Activated CD8-positive, alpha-beta memory T cell treated with anti-CD3 and anti-CD28 coated beads for 1 hour (primary cell): ENCODE data around the gene POU6F2.

ENCODE experiments used
- DNase-seq, 2 donors: peaks; one replicate each; pipeline ENCODE4 v3.0.0-alpha.2; 2020; ENCODE audit warnings: low read depth in 1 of 2; ENCODE audit errors: extremely low read depth in 1 of 2

POU6F2 gene

GRCh38 chr7:39125846-39126245, 148.1 kb downstream of the POU6F2 start:
- no peak for DNase-seq

- DNase-seq, result no peak
Observed at GRCh38 chr7:39127058-39127457, 149.3 kb downstream of the POU6F2 start.

- no peak for DNase-seq
Observed at GRCh38 chr7:39128287-39128843, 150.7 kb downstream of the POU6F2 start.

GRCh38 chr7:39130274-39130673, 152.6 kb downstream of the POU6F2 start:
- DNase-seq, result no peak

- no peak for DNase-seq
Observed at GRCh38 chr7:39130857-39131526, 153.3 kb downstream of the POU6F2 start.

- DNase-seq, result no peak
Observed at GRCh38 chr7:39132306-39132705, 154.6 kb downstream of the POU6F2 start.

GRCh38 chr7:39133088-39133487, 155.4 kb downstream of the POU6F2 start:
- DNase-seq, result no peak

GRCh38 chr7:39137480-39137879, 159.8 kb downstream of the POU6F2 start:
- no peak for DNase-seq

- no peak for DNase-seq
Observed at GRCh38 chr7:39142750-39143149, 165.0 kb downstream of the POU6F2 start.

- no peak for DNase-seq
Observed at GRCh38 chr7:39144420-39144819, 166.7 kb downstream of the POU6F2 start.

GRCh38 chr7:39145283-39145682, 167.6 kb downstream of the POU6F2 start:
- no peak for DNase-seq

GRCh38 chr7:39145935-39146334, 168.2 kb downstream of the POU6F2 start:
- DNase-seq, result no peak

- DNase-seq, result no peak
Observed at GRCh38 chr7:39152701-39153100, 175.0 kb downstream of the POU6F2 start.

GRCh38 chr7:39153113-39153512, 175.4 kb downstream of the POU6F2 start:
- DNase-seq, result no peak

- DNase-seq, result no peak
Observed at GRCh38 chr7:39153647-39154046, 175.9 kb downstream of the POU6F2 start.

- DNase-seq, result no peak
Observed at GRCh38 chr7:39154815-39155214, 177.1 kb downstream of the POU6F2 start.

GRCh38 chr7:39158367-39158766, 180.7 kb downstream of the POU6F2 start:
- no peak for DNase-seq

GRCh38 chr7:39161903-39162302, 184.2 kb downstream of the POU6F2 start:
- no peak for DNase-seq

- no peak for DNase-seq
Observed at GRCh38 chr7:39164887-39165286, 187.2 kb downstream of the POU6F2 start.

- DNase-seq, result no peak
Observed at GRCh38 chr7:39168403-39169098, 190.8 kb downstream of the POU6F2 start.

GRCh38 chr7:39172137-39172536, 194.4 kb downstream of the POU6F2 start:
- DNase-seq, result no peak

- DNase-seq, result no peak
Observed at GRCh38 chr7:39181398-39181797, 203.7 kb downstream of the POU6F2 start.
